NAMALWA (cell line): ENCODE measurements around the gene STAM2.
"Not testable (repeated sequence)": the region's sequence is repeated elsewhere in the genome, so short reads cannot be mapped to it uniquely, and the experiment has no call there.

Experiments used
- DNase-seq: peaks from one replicate; pipeline ENCODE4 v3.0.0-alpha.2; 2015; ENCODE audit warnings: low spot score

The STAM2 gene

DNA sequence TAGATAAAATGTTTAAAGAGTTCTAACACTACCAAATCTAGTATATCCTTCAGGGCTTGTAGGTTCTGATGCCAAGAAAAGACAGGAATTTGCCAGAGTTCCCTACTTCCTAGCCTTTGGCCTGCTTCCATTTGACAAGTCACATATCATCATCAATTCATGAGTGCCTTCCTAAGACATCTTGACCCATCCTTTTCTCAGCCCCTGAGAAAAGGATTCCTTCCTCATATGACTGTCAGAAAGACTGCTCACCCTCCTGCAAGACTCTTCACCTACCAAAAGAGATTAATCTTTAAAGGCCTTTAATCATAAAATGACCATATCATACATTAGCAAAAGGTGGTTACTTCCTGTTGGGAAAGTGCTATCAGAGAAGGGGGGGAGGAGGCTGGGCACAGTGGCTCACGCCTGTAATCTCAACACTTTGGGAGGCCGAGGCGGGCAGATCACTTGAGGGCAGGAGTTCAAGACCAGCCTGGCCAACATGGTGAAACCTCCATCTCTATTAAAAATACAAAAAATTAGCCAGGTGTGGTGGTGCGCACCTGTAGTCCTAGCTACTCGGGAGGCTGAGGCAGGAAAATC lies 3.3 kb downstream of the STAM2 start:
- not testable (repeated sequence) for DNase-seq

DNA sequence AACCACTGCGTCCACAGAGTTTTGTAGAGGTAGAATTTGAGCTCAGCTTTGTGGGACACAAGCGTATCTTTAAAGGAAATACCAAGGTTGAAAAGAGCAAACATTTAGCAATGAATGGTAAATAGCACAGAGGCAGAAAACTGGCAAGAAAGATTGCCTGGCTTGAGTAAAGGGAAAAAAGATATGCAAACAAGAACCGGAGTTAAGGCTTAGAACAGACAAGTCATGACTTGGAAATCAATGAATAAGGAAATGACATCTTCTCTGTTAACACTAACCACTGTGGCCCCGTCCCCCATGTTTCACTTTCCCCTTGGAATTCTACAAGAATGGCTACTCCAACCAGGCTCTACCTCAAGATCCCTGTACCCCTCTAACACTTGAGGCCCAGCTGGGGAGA lies 3.8 kb downstream of the STAM2 start:
- no peak for DNase-seq

DNA sequence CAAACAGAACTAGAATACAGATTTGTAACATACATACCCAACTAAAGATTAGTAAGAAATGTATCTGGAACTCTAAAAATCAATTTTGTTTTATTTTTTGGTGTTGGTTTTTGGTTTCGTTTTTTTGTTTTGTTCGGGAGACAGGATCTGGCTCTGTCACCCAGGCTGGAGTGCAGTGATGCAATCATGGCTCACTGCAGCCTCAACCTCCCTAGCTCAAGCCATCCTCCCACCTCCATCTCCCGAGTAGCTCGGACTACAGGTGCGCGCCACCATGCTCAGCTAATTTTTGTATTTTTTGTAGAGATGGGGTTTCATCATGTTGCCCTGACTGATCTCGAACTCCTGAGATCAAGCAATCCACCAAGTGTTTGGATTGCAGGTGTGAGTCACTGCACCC lies 6.4 kb downstream of the STAM2 start:
- not testable (repeated sequence) for DNase-seq

DNA sequence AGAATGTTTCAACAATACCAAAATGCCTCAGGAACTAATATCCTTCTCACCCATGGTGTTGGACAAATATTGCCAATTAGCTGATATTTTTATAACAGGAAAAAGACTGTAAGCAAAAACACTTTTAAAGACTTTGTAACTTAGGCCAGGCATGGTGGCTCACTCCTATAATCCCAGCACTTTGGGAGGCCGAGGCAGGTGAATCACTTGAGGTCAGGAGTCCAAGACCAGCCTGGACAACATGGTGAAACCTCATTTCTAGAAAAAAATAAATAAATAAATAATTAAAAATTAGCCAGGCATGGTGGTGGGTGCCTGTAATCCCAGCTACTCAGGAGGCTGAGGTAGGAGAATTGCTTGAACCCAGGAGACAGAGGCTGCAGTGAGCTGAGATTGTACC lies 8.1 kb downstream of the STAM2 start:
- DNase-seq = not testable (repeated sequence)

DNA sequence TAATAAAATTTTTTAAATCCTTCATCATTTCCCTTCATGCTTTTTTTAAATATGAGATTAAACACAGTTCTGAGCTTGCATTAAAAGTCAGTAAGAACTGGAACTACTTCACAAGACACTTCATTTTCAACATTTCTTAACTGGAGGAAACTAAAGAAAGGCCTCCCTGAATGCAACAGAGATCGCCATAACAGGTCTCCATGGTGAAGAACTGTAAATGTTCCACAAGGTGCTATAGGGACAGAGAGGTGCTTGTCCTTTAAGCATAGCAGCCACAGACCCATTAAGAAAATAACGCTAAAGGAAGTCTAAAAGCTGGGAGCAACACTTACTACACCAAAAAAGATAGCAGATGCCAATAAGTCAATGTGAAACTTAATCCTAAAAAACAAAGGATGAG lies 8.5 kb downstream of the STAM2 start:
- DNase-seq = peak; percentile 24

DNA sequence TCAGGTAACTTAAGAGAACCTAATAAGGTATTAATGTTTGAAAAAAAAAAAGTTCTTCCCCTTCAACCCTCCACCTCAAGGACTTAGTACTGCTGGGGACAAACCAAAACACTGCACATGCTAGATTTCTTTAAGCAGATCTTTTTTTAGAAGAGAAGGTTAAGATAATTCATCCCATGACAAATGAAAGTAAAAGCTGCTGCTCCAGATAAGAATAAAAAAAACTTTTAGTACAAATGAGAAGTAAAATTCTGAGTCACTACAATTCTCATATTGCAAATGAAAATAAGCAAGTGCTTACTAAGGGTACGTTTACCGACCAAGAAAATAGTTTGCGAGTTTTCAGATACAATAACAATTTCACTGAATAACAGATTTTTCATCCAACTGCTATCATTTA lies 8.9 kb downstream of the STAM2 start:
- no peak for DNase-seq

DNA sequence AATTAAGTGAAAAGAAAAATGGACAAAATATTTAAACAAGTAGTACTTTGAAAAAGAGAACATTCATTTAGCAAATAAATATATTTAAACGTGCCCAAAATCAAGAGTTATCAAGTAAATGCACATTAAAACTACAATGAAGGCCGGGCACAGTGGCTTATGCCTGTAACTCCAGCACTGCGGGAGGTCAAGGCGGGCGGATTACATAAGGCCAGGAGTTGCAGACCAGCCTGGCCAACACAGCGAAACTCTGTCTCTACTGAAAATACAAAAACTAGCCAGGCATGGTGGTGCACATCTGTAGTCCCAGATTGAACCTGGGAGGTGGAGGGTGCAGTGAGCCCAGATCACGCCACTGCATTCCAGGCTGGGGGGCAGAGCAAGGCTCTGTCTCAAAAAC lies 9.8 kb downstream of the STAM2 start:
- no peak for DNase-seq

DNA sequence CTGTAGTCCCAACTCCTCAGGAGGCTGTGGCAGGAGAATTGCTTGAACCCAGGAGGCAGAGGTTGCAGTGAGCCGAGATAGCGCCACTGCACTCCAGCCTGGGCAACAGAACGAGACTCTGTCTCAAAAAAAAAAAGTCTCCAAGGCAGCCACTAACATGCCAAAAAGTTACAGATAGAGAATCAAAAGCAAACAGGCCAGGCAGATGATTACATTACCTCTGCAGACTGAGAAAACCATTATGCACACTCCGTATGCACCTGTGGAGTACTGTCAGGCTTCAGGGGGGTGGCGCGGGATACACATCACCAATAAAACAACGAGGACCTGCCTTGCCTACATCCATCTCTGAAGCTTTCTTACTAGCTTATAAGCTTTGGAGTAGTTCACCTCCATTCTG lies 10.3 kb downstream of the STAM2 start:
- no peak for DNase-seq

DNA sequence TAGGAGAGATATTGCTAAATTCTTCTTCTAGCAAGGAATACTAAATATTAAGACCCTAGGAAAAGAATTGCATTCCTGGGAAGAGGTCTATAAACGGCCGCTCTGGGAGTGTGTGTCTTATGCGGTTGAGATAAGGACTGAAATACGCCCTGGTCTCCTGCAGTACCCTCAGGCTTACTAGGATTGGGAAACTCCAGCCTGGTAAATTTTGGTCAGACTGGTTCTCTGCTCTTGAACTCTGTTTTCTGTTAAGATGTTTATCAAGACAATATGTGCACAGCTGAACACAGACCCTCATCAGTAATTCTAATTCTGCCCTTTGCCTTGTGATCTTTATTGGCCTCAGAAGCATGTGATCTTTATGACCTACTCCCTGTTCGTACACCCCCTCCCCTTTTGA lies 11.9 kb downstream of the STAM2 start:
- not testable (repeated sequence) for DNase-seq

DNA sequence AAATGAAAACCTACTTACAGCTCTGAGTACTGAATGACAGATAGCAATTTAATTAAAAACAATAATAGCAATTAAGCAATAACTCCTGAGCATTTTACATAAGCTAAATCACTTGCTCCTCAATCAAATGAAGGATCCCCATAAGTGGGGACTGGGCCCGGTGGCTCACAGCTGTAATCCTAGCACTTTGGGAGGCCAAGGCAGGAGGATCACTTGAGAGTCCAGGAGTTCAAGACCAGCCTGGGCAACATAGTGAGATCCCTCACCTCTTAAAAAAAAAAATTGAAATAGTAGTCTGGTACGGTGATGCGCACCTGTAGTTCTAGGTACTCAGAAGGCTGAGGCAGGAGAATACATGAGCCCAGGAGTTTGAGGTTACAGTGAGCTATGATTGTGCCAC lies 13.4 kb downstream of the STAM2 start:
- no peak for DNase-seq

DNA sequence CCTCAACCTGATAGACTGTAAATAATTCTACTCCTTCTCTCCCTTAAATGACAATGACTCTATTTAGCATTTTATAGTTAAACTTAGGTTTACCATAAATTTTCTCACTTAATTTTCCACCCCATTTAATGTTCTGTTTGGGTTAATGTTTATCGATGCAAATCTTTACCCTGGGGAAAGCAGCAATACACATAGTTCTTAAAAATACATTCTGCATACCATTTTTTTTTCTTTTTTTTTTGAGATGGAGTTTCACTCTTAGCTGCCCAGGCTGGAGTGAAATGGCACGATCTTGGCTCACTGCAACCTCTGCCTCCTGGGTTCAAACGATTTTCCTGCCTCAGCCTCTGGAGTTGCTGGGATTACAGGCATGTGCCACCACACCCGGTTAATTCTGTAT lies 14.0 kb downstream of the STAM2 start:
- no peak for DNase-seq

DNA sequence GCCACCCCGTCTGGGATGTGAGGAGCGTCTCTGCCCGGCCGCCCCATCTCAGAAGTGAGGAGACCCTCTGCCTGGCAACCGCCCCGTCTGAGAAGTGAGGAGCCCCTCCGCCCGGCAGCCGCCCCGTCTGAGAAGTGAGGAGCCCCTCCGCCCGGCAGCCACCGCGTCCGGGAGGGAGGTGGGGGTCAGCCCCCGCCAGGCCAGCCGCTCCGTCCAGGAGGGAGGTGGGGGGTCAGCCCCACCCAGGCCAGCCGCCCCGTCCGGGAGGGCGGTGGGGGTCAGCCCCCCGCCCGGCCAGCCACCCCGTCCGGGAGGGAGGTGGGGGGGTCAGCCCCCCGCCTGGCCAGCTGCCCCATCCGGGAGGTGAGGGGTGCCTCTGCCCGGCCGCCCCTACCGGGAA lies 15.2 kb downstream of the STAM2 start:
- DNase-seq = not testable (repeated sequence)

DNA sequence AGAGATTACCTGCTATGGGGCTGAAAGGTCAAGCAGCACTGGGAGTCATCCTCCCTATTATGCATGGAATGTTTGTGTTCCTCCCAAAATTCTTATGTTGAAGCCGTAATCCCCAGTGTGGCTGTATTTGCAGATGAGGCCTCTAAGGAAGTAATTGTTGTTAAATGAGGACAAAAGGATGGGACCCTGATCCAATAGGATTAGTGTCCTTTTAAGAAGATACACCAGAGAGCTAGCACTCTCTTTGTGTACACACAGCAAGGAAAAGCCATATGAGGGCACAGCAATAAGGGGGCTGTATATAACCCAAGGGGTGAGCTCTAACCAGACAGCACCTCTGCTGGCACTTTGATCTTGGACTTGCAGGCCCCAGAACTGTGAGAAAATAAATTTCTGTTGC lies 18.3 kb downstream of the STAM2 start:
- DNase-seq = no peak

DNA sequence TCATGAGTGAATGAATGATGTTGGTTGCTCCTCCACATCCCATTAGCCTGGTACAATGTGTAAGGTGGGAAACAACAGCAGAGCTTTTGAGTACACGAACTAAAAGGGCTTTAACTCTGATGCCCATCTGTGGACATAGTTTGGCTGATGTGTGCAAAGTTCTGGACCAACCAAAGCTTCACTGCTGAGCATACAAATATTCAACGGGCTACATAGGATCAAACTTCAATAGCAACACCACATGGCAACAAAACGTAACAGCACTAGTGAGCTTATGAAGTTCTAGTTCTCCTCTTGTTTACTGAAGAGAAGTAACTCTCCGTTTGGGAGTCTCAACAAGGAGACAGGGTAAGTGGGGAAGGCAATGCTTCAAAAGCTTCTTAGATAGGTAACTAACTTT lies 20.4 kb downstream of the STAM2 start:
- peak; percentile 21 for DNase-seq

DNA sequence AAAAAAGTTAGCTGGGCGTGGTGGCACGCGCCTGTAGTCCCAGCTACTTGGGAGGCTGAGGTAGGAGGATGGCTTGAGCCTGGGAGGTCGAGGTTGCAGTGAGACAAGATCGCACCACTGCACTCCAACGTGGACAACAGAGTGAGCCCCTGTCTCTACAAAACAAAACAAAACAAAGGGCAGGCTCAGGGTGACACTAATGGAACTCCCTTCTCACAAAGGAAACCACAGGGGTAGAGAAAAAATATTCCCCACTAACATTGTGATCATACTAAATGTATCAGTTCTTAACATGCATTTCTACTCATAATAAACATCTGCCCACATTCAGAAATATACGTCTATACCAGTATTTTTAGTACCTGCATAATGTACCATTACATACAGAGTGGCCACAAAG lies 21.1 kb downstream of the STAM2 start:
- no peak for DNase-seq

DNA sequence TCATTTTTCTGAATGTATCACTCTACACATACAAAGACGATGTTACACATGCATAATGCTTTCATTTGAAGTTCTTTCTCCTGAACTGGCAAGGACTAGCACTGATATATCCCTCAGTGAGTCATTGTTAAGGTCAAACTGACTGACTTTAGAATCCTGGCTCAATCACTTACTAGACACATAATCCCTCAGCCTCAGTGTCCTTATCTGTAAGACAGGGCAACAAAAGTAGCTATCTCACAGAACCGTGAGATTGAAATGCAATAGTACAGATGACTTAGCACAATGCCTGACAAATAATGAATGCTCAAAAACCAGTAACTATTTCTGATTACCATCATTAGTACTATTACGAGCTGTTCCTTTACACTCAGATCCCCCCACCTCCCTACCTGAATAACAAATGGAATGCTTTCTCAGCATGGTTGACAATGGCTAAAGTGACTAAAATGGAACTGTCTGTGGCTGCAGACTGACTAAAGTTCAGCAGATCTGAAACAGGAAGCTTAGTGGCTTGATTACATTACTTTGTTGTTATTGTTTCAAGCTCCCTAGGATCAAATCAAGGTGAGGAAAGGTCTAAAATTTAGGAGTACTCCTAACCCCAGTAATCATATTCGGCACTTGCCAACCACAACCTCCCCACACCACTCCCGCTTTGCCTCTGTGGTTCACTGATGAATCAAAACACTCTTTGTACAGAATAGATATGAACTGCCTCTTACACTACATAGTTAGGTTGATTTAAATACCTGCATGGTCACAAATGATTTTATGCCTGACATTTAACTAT lies 40.9 kb downstream of the STAM2 start:
- DNase-seq = peak; percentile 14

DNA sequence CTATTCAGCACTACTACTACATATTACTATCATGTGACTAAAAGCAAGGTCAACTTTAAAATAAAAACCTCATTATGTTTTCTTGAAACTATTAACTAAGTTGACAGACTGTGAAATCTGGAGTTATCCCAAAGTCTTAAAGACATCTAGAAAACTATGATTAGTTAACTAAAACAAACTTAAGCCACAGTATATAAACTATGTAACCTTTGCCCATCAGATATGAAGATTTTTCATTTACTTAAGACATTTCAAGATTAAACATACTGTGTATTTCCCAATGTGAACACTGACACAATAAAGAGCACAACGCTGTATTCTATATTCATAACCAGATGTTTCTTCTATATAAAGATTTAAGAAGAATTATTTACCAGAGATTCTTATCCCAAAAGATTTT lies 43.3 kb downstream of the STAM2 start:
- no peak for DNase-seq

DNA sequence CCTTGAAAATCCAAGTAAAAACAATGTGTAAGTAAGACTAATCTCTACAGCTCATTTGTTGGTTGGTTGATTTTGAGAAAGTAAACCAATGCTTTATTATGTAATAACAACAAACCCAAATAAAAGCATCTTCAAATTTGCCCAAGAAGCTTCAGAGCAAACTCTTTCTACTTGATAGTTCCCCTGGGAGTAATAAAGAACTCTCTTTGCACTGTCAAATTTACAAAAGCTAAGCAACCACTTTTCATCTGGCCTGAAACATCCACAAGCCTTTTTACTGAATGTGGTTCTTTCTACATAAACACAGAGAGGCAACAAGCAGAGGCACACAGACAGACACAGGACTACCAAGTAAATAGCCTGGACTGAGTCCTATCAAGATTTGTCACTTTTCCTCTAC lies 47.9 kb downstream of the STAM2 start:
- DNase-seq = no peak

DNA sequence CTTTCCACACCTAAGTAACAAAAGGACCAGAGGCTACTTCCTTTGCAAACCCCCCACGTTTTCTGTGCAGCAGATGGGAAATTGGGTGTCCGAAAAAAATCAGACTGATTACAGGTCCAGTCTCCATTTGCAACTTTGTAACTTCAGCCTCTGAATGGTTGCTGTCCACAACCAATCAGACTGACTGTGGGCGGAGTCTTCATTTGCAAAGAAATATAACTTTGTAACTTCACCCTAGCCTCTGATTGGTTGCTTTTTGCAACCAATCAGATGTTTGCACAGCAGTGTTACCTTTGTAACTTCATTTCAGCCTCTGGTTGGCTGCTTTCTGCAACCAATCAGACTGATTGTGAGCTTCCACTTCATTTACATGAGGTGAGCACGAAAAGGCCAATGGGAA lies 48.9 kb downstream of the STAM2 start:
- DNase-seq = peak; percentile 24

DNA sequence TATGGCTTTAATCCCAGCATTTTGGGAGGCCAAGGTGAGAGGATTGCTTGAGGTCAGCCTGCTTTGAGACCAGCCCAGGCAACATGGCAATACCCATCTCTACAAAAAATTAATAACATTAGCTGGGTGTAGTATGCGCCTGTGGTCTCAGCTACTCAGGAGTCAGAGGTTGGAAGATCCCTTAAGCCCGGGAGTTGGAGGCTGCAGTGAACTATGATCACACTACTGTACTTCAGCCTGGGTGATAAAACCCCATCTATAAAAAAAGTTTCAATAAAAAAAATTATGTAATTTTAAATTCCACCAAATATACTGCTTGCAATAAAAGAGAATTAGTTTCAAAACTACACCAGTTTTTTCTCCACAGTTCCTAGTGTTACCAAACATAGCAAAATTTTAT lies 53.4 kb downstream of the STAM2 start:
- DNase-seq = no peak

DNA sequence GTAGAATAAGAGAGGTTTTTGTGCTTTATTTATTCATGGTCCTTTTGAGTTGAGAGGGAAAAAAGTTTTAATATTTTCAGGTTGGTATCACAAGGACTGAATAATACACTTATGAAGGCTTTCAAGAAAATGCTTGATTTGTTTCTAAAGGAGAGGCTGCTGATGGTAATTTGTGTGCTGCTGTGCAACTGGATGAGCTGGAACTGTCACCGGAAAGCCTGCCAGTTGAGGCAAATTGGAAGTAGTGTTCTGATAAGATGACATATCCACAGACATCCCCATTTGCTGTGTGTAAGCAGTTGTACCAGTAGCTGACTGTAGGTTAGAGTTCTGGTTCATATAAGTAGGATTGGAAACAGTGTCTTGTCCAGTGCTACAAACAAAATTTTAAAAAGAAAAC lies 55.1 kb downstream of the STAM2 start:
- DNase-seq = no peak

DNA sequence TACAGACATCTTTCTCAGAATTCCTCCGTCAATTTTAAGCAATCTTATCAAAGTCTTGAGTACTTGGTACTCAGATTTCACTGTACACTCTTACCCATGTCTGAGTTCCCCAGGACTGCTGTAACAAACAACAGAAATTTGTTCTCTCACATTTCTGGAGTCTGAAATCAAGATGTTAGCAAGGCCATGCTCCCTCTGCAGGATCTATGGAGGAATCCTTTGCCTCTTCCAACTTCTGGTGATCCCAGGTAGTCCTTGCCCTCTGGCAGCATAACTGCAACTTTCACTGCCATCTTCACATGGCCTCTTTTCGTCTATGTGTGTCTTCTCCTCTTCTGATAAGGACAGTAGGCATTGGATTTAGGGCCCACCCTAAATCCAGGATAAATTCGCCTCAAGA lies 59.6 kb downstream of the STAM2 start:
- no peak for DNase-seq

DNA sequence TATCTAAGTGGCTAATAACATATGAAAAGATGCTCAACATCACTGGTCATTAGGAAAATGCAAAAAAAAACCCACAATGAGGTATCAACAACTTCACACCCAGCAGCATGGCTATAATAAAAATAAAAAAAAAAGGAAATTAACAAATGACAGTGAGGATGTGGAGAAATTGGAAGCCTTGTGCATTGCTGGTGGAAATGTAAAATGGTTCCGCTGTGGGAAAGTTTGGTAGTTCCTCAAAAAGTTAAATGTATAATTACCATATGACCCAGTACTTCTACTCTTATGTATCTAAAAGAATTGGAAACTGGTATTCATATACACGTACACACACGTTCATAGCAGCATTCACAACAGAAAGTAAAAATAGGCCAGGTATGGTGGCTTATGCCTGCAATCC lies 61.2 kb downstream of the STAM2 start:
- DNase-seq = no peak

DNA sequence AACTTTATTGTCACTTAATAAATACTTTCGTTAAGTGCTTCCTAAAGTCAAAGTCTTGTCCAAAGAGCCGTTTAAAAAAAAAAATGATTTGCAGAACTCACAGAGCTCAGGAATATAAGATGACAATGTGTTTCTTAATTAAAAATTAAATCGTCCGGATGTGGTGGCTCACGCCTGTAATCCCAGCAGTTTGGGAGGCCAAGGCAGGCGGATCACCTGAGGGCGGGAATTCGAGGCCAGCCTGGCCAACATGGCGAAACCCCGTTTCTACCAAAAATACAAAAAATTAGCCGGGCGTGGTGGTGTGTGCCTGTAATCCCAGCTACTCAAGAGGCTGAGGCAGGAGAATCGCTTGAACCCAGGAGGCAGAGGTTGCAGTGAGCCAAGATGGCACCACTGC lies 68.4 kb downstream of the STAM2 start:
- DNase-seq = not testable (repeated sequence)
